HS-5 (cell line): ENCODE data around the gene JRKL.
"Not testable (repeated sequence)": the region's sequence is repeated elsewhere in the genome, so short reads cannot be mapped to it uniquely, and the experiment has no call there.

Source experiments
- DNase-seq: peaks from one replicate; pipeline ENCODE4 v3.0.0-alpha.2; 2012; ENCODE audit warnings: low read depth

The JRKL gene

GRCh38 chr11:96394773-96395172, 5.0 kb downstream of the JRKL start:
- DNase-seq, result no peak

- DNase-seq, result no peak
These were observed 6.8 kb downstream of the JRKL start for GRCh38 chr11:96396637-96397036.

GRCh38 chr11:96397863-96398262, 8.1 kb downstream of the JRKL start:
- DNase-seq, result no peak

- DNase-seq, result no peak
These were observed 10.9 kb downstream of the JRKL start for GRCh38 chr11:96400697-96401096.

- not testable (repeated sequence) for DNase-seq
These were observed 21.6 kb downstream of the JRKL start for GRCh38 chr11:96411412-96411811.

- no peak for DNase-seq
These were observed 23.1 kb downstream of the JRKL start for GRCh38 chr11:96412761-96413381.

GRCh38 chr11:96413408-96413807, 23.6 kb downstream of the JRKL start:
- no peak for DNase-seq

GRCh38 chr11:96424693-96425092, 34.9 kb downstream of the JRKL start:
- peak; percentile 66 for DNase-seq

GRCh38 chr11:96430668-96431067, 40.9 kb downstream of the JRKL start:
- no peak for DNase-seq

- not testable (repeated sequence) for DNase-seq
These were observed 42.8 kb downstream of the JRKL start for GRCh38 chr11:96432654-96433053.
